HG03469 (cell line): Measurements from ENCODE around the gene PLEKHS1.

ENCODE experiments used
- ATAC-seq: cut with Tn5 transposase; IDR thresholded peaks from one replicate; pipeline ENCODE4 v1.9.1; 2021; ENCODE audit warnings: mild to moderate bottlenecking, moderate library complexity, moderate number of reproducible peaks; ENCODE audit not compliant: unreplicated experiment

PLEKHS1 gene

GRCh38 chr10:113751181-113751732 is at the start of gene PLEKHS1:
Gene PLEKHS1 (plus strand): TSS chr10:113751682. CDS start chr10:113755278, 3,596 bp downstream.
- ATAC-seq = no peak

DNA sequence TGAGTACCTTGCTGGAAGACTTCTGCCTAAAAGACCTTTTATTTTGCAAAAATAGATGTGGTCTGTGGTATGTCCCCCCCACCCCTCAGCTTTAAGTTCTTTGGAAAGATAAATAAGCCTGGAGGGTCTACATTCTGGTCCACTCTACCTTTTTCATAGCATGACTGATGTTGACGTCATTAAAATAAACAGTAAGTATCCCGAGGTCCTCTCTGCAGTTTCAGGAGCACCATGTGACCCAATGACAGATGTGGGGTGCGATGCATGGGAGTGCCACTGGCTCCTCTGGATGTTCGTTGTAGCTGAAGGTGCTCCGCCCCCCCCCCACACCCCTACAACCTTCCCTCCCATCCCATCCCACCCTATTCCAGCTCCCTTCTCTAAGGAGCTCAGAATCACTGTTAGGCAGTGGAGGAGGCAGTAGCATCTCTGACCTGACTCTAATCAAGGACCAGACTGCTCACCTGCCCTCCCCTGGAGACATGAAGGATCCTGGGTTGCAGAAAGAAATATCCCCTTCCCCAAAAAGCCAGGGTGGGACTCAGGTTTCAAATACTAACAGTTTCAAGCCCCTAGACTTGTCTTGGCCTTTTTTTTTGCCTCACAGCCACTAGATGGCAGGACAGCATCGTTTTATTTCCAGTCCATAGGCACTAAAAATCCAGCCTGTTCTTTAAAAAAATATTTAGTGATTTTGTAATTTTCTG is 46.7 kb upstream of the PLEKHS1 start:
- no peak for ATAC-seq

- ATAC-seq = no peak
Observed at GRCh38 chr10:113705344-113705652, 46.2 kb upstream of the PLEKHS1 start.

DNA sequence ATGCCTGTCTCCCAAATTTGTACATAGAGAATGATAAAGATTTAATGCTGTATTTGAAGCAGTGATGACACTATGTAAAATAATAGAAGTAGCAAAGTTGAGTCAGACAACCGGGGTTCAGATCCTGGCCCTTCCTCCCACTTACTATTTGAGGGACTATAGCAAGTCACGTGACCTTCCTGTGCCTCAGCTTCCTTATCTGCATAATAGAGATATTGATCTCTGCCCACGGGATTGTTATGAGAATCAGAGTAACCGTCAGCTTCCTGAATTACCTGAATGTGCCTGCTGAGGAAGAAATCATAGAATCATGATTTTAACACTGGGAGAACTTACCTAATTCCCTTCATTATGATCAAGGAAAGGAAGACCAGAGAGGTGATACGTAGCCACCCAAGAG is 44.9 kb upstream of the PLEKHS1 start:
- ATAC-seq = no peak

DNA sequence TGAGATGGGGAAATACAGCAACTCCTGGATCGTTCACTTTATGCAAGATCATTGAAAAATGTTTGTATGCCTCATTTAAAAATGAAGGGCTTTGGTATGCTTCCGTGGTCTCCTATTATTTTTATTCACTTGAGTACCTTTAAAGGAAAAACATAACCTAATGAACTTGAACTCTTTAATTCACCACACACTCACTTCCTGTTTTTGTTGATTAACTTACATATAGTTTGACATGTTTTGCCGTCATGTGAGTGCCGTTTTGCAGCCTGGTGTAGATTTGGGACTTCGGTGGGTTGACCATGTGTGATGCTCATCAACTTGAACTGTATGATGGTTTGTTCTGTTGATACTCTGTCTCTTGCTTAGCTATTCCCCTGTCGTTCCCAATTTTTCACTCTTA is 42.8 kb upstream of the PLEKHS1 start:
- ATAC-seq = no peak

GRCh38 chr10:113709221-113709838 is 42.2 kb upstream of the PLEKHS1 start:
- ATAC-seq = no peak

- ATAC-seq = no peak
Observed at GRCh38 chr10:113711142-113711541, 40.3 kb upstream of the PLEKHS1 start.

- ATAC-seq = no peak
Observed at GRCh38 chr10:113712024-113712423, 39.5 kb upstream of the PLEKHS1 start.

DNA sequence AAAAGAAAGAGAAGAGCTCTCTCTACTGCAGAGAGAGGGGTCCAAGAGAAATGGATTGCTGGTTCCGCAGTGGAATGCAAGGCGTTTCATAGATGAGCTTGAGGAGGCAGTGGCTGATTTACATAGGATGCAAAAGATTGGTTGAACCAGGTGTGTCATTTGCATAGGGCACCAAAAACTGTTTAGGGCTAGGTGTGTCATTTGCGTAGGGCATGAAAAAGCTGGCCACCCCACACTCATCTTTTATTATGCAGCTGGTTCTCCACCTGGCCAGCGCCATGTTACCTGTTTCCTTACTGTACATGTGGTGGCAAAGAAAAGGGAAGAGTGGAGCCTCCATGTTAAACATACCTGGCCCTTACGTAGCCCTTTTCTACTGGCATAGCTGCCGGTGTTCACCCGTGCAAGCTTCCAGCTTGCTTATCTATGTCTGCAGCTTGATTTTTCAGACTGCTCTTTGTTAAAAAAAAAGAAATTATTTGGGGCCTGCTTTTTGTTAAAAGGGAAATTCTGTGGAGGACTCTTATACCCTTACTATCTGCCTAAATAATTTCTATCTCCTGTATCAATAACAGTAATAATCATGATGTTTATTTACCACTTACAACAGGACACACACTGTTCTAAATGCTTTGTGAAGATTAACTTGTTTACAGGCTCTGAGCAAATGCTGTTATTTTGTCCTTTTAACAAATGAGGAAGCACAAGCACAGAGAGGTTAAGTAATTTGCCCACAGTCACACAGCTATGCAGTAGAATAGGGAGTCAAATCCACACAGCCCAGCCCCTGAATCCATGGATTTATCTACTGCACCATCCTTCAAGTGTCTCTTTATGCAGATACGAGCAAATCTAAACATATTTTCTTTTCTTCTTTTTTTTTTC is 38.5 kb upstream of the PLEKHS1 start:
- ATAC-seq = no peak

DNA sequence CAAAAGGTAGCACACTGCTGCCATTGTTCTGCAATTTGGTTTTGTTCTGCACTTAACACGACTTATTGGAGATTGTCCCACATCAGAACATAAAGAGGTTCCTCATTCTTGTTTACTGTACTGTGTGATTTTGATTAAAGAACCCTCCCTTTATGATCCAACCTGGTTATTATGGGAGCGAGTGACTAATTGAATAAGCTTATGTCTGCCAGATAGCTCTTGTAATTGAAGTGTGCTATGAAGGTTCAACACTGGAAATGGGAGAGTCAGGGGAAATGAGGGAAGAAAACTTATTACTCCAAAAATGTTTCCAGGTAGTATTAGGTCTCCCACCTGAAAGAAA is 37.9 kb upstream of the PLEKHS1 start:
- no peak for ATAC-seq

- ATAC-seq = no peak
Observed at GRCh38 chr10:113716109-113716910, 35.2 kb upstream of the PLEKHS1 start.

DNA sequence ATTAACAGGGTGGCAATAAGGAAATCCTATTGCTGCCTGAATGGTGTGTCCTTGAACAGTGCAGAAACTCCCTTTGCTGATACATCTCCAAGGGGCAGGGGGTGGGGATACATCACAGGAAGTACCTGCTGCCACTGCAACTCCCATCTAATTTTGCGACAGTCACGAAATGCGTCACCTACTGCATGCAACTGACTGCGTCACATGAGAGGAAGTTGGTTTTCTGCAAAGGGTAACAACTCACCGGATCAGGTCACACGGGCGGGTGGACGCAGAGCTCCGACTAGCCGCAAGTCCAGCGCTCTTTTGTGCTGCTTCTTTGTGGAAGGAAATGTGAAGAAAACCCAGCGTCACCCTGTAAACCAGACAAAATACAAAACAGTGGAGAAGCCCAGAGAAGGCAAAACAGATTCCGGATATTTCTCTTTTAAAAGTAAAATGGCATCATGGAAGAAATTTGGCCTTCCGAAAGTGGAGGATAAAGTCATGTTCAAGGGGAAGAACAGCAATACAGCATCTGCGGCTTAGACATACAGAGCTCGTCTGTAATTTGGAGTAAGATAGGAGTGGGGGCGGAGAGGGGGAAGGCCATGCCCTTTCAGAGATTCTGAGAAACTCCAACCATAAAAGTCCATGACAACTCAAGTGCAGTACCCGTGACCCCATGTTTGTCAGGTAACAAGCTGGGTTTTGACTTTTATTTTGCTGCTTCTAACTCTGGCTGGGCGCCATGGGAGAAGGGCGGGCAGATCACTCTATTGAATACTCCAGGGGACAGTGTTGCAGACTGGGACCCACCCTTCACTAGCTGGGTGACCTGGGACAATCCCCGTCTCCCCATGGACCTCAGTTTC is 32.3 kb upstream of the PLEKHS1 start:
- ATAC-seq = no peak

- no peak for ATAC-seq
Observed at GRCh38 chr10:113720386-113720785, 31.1 kb upstream of the PLEKHS1 start.

DNA sequence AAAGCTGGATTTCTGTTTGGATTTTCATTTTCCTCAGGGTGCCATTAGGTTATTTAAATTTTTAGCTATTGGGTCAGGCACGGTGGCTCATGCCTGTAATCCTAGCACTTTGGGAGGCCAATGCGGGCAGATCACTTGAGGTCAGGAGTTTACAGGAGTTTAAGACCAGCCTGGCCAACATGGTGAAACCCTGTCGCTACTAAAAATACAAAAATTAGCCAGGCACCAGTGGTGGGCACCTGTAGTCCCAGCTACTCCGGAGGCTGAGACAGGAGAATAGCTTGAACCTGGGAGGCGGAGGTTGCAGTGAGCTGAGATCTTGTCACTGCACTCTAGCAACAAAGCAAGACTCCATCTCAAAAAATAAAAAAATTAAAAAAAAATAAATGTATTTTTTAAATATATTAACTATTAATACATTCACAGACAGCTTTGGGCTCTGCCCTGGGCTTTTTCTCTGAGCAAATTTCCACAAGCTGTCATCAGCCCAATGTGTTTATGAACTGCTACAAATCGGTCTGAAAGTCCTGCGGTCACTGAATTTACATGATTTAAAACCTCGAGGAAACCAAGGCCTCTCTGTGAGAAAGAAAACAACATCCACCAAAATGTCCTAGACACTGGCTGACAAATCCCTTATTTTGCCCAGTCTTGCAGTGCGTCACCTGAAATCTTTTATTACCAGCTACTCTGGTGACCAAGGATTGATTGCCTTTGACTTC is 19.2 kb upstream of the PLEKHS1 start:
- ATAC-seq = no peak

GRCh38 chr10:113732966-113733365 is 18.5 kb upstream of the PLEKHS1 start:
- ATAC-seq = no peak

GRCh38 chr10:113733635-113734034 is 17.8 kb upstream of the PLEKHS1 start:
- ATAC-seq = no peak

- ATAC-seq = no peak
Observed at GRCh38 chr10:113735913-113736312, 15.6 kb upstream of the PLEKHS1 start.

- no peak for ATAC-seq
Observed at GRCh38 chr10:113736576-113736975, 14.9 kb upstream of the PLEKHS1 start.

DNA sequence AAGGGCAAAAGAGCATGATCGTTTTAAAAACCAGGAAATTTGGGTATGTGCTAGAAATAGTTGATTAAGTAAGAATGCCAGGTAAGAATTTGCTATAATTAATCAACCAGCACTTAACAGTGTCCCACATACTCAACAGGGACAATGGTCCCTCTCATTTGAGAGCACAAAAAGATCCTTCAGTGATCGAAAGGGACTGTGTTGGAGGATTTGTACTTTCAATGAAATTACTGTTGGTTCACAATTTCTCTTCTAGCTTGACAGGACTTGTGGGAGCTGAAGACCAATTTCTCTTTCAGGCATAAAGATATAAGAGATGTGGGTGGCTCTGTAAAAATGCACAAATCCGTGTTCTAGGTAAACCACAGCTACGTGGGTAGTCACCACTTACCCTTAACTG is 12.5 kb upstream of the PLEKHS1 start:
- no peak for ATAC-seq
